ENCODE data around the gene BOLA1. TPM values are rescaled to one million over a fixed set of nuclear protein-coding genes. Genes with fewer than 3 reads are reported as not detected.

Gene BOLA1
- total and polyA plus RNA-seq, 2 donors (not counting 3 experiments of a cell fraction or from before 2014, with no cell fraction given) = 10.8 to 12.2 TPM

DNA sequence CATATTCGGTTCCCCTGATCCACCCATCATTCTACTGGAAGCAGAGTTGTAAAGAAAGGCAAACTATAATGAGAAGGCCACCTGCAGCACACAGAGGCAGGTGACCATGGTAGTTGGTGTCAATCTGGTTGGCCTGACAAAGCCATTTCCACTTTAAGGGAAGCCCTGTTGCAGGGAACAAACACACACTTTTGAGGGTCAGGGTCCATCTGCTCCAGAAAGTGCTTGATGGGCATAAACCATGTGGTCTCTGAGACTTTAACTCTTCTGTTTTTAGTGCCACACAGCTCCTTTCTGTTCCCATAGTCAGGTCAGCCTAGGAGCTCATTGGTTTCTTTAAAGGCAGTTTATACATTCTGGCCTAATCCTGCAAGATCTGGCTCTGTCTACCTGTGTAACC is 17.5 kb upstream of the BOLA1 start:
- ChIA-PET CTCF (no interaction called here), POLR2A (no interaction called here)
- dilution Hi-C loops (cut with MboI; ENCODE audit: extremely low pct_ligation_motif_present, low sequenced_read_pairs) (loop anchor here (25.0 kb wide), 1 partner anchor 155 kb away; no protein-coding TSS in a partner anchor), intact Hi-C loops (cut with micrococcal nuclease) (no loop called here)
- Histone ChIP-seq H3K4me3 (replicated peaks in 1 of 3; ENCODE audit: insufficient read depth in 1 of 3, low read depth in 1 of 3, low read length in 3 of 3) (no peak overlapping the region), H3K9me3 (replicated peaks; ENCODE audit: control insufficient read depth, insufficient read depth, low read length) (no peaks in the 10 kb centered on the region), H3K4me2 (ENCODE audit: insufficient read depth, low read length) (no peak overlapping the region), H3K4me1 (ENCODE audit: control insufficient read depth, extremely low read depth, insufficient read depth, low read length) (peaks cover 11% of the 10 kb centered on the region), H3K36me3 (ENCODE audit: control insufficient read depth in 2 of 2, extremely low read depth in 1 of 2, insufficient read depth in 2 of 2, low read length in 2 of 2) (no peaks in the 10 kb centered on the region), H3K27me3 (ENCODE audit: control insufficient read depth in 2 of 2, insufficient read depth in 2 of 2, low read length in 2 of 2) (peaks cover 0 to 4% of the 10 kb centered on the region in 2 experiments), H3K9ac (replicated peaks; ENCODE audit: extremely low read depth, insufficient read depth, low read length) (no peak overlapping the region), H3K9me1 (replicated peaks; ENCODE audit: control insufficient read depth, extremely low read depth, insufficient read depth, low read length) (no peaks in the 10 kb centered on the region), H2AFZ (ENCODE audit: low read depth, low read length) (no peak overlapping the region), H3K27ac (ENCODE audit: insufficient read depth, low read depth, low read length) (no peak overlapping the region), H4K20me1 (replicated peaks; ENCODE audit: control insufficient read depth, extremely low read depth, insufficient read depth, low read length) (no peaks in the 10 kb centered on the region), H3K79me2 (ENCODE audit: control insufficient read depth, insufficient read depth, low read length) (no peaks in the 10 kb centered on the region)
- FAIRE-seq (no peak), DNase-seq (ENCODE audit: low read depth, low spot score) (no peak)
- no TSS peak for BruUV-seq (replicated peaks)
- no peak for TF ChIP-seq MYC (IDR thresholded peaks at IDR 0.05; ENCODE audit: low read depth, low read length)
- no peak for TF ChIP-seq JUN (IDR thresholded peaks at IDR 0.05; ENCODE audit: borderline replicate concordance, insufficient read depth, insufficient read length, low read depth)
- TF ChIP-seq, protein P1, sequence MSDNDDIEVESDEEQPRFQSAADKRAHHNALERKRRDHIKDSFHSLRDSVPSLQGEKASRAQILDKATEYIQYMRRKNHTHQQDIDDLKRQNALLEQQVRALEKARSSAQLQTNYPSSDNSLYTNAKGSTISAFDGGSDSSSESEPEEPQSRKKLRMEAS (IDR thresholded peaks at IDR 0.05; ENCODE audit: insufficient read depth, insufficient read length) = no peak
- TF ChIP-seq, protein P2, sequence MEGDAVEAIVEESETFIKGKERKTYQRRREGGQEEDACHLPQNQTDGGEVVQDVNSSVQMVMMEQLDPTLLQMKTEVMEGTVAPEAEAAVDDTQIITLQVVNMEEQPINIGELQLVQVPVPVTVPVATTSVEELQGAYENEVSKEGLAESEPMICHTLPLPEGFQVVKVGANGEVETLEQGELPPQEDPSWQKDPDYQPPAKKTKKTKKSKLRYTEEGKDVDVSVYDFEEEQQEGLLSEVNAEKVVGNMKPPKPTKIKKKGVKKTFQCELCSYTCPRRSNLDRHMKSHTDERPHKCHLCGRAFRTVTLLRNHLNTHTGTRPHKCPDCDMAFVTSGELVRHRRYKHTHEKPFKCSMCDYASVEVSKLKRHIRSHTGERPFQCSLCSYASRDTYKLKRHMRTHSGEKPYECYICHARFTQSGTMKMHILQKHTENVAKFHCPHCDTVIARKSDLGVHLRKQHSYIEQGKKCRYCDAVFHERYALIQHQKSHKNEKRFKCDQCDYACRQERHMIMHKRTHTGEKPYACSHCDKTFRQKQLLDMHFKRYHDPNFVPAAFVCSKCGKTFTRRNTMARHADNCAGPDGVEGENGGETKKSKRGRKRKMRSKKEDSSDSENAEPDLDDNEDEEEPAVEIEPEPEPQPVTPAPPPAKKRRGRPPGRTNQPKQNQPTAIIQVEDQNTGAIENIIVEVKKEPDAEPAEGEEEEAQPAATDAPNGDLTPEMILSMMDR (IDR thresholded peaks at IDR 0.05; ENCODE audit: extremely low read depth in 1 of 2, insufficient read depth in 1 of 2, low read depth in 1 of 2, low read length in 2 of 2) = no peak
- no peak for TF ChIP-seq POLR2A (IDR thresholded peaks at IDR 0.05; ENCODE audit: low read depth, low read length)

DNA sequence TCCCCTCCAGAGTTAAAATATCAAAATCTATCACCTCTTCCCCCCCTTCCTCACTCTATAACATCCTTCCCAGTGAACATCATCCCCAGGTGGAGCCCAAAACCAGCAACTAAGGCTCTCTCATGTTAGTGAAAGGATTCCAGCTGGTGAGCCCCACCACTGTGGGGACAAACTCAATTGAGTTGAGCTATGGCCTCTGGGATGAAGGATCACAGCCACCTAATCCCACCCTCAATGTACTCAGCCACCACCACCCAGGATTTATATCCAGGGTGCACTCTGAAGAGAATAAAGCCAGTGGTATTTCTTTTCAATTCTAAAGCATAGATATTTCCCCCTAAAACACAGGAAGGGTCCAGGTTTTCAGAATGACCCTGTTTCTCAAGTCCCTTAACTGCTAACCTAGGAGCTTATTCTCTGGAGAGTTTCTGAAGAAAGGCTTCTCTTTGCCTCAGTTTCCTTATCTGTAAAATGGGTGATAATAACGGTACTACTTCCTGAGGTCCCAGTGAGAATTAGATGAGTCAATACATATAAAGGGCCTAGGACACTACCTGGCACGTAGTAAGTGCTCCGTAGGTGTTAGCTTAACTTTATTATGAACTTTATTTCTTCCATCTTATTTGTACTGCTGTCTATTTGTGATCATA is 15.6 kb upstream of the BOLA1 start:
- ChIA-PET POLR2A (no interaction called here), CTCF (no interaction called here)
- Histone ChIP-seq H3K4me2 (ENCODE audit: insufficient read depth, low read length) (no peak overlapping the region), H3K9me3 (replicated peaks; ENCODE audit: control insufficient read depth, insufficient read depth, low read length) (no peaks in the 10 kb centered on the region), H3K4me3 (replicated peaks in 1 of 3; ENCODE audit: insufficient read depth in 1 of 3, low read depth in 1 of 3, low read length in 3 of 3) (no peak overlapping the region), H3K4me1 (ENCODE audit: control insufficient read depth, extremely low read depth, insufficient read depth, low read length) (peaks cover 12% of the 10 kb centered on the region), H3K27ac (ENCODE audit: insufficient read depth, low read depth, low read length) (no peak overlapping the region), H3K9ac (replicated peaks; ENCODE audit: extremely low read depth, insufficient read depth, low read length) (no peak overlapping the region), H4K20me1 (replicated peaks; ENCODE audit: control insufficient read depth, extremely low read depth, insufficient read depth, low read length) (no peaks in the 10 kb centered on the region), H2AFZ (ENCODE audit: low read depth, low read length) (no peak overlapping the region), H3K9me1 (replicated peaks; ENCODE audit: control insufficient read depth, extremely low read depth, insufficient read depth, low read length) (no peaks in the 10 kb centered on the region), H3K79me2 (ENCODE audit: control insufficient read depth, insufficient read depth, low read length) (no peaks in the 10 kb centered on the region), H3K36me3 (ENCODE audit: control insufficient read depth in 2 of 2, extremely low read depth in 1 of 2, insufficient read depth in 2 of 2, low read length in 2 of 2) (no peaks in the 10 kb centered on the region), H3K27me3 (ENCODE audit: control insufficient read depth in 2 of 2, insufficient read depth in 2 of 2, low read length in 2 of 2) (no peaks in the 10 kb centered on the region)
- FAIRE-seq (no peak), DNase-seq (ENCODE audit: low read depth, low spot score) (no peak)
- TF ChIP-seq POLR2AphosphoS5 (IDR thresholded peaks at IDR 0.05; ENCODE audit: insufficient read depth, low read depth, low read length) (no peak), GATA2 (IDR thresholded peaks at IDR 0.05; ENCODE audit: insufficient read depth, insufficient read length, low read depth, low read length) (no peak), FOS (IDR thresholded peaks at IDR 0.05; ENCODE audit: borderline replicate concordance, insufficient read depth, low read length) (no peak), JUN (IDR thresholded peaks at IDR 0.05; ENCODE audit: borderline replicate concordance, insufficient read depth, insufficient read length, low read depth) (no peak), EZH2 (IDR thresholded peaks at IDR 0.05; ENCODE audit: borderline replicate concordance, low read depth, low read length, severe bottlenecking) (no peak), POLR2A (IDR thresholded peaks at IDR 0.05; ENCODE audit: low read depth, low read length) (no peak), MYC (IDR thresholded peaks at IDR 0.05; ENCODE audit: low read depth, low read length) (no peak)
- TF ChIP-seq, protein P2 (IDR thresholded peaks at IDR 0.05; ENCODE audit: extremely low read depth in 1 of 2, insufficient read depth in 1 of 2, low read depth in 1 of 2, low read length in 2 of 2) = no peak
- TF ChIP-seq, protein P1 (IDR thresholded peaks at IDR 0.05; ENCODE audit: insufficient read depth, insufficient read length) = no peak
- dilution Hi-C loops (cut with MboI; ENCODE audit: extremely low pct_ligation_motif_present, low sequenced_read_pairs) (loop anchor here (25.0 kb wide), 1 partner anchor 154 kb away; no protein-coding TSS in a partner anchor), intact Hi-C loops (cut with micrococcal nuclease) (no loop called here)
- BruUV-seq (replicated peaks) = no TSS peak

Data from endothelial cell of umbilical vein (primary cell).